Right hindlimb (tissue), 1 donor: ENCODE measurements around the gene VGF.

Experiments used
- DNase-seq: peaks from one replicate; pipeline ENCODE4 v3.0.0-alpha.2; 2018

The VGF gene

GRCh38 chr7:101165958-101166647 lies 734 bp upstream of the VGF start:
- no peak for DNase-seq

GRCh38 chr7:101164071-101164840 lies 1.1 kb downstream of the VGF start:
- peak; percentile 68 for DNase-seq

- no peak for DNase-seq
Measured at GRCh38 chr7:101163279-101164070, 1.9 kb downstream of the VGF start.

GRCh38 chr7:101162551-101163278 lies 2.7 kb downstream of the VGF start:
- DNase-seq: peak; percentile 56

GRCh38 chr7:101161692-101162471 lies 3.5 kb downstream of the VGF start:
- DNase-seq: no peak

- DNase-seq: no peak
Measured at GRCh38 chr7:101160910-101161309, 4.5 kb downstream of the VGF start.

GRCh38 chr7:101159696-101160674 lies 5.4 kb downstream of the VGF start:
- DNase-seq: no peak

GRCh38 chr7:101156866-101157589 lies 8.3 kb downstream of the VGF start:
- DNase-seq: no peak

- DNase-seq: no peak
Measured at GRCh38 chr7:101156277-101156676, 9.1 kb downstream of the VGF start.

- no peak for DNase-seq
Measured at GRCh38 chr7:101155303-101155702, 10.1 kb downstream of the VGF start.

GRCh38 chr7:101154693-101155102 lies 10.7 kb downstream of the VGF start:
- no peak for DNase-seq

- DNase-seq: peak; percentile 97
Measured at GRCh38 chr7:101153969-101154692, 11.2 kb downstream of the VGF start, which contains the start of gene AP1S1. Gene AP1S1 (plus strand): TSS chr7:101154476. CDS start chr7:101154515, 39 bp downstream.

- no peak for DNase-seq
Measured at GRCh38 chr7:101151908-101152651, 13.3 kb downstream of the VGF start.

GRCh38 chr7:101140746-101141382 lies 24.5 kb downstream of the VGF start:
- no peak for DNase-seq

GRCh38 chr7:101140339-101140699 lies 25.1 kb downstream of the VGF start:
- no peak for DNase-seq

GRCh38 chr7:101138213-101138870 lies 27.0 kb downstream of the VGF start:
- DNase-seq: peak; percentile 81

- no peak for DNase-seq
Measured at GRCh38 chr7:101137651-101138212, 27.6 kb downstream of the VGF start.
